Karpas-422 (cell line): ENCODE measurements around the gene HACD4. TPM values are rescaled to one million over a fixed set of nuclear protein-coding genes. Genes with fewer than 3 reads are reported as not detected.

Experiments
- DNase-seq: peaks from one replicate; pipeline ENCODE4 v3.0.0-alpha.2; 2015
- H2AFZ ChIP-seq: fragments of 200-600 bp; sonication (generic); 2 replicates; pipeline ENCODE4 v1.6.1; 2014; ENCODE audit warnings: antibody characterized with exemption, low read length, mixed read lengths
- H3K27ac ChIP-seq: fragments of 200-600 bp; sonication (generic); 2 replicates; pipeline ENCODE4 v1.5.1; 2014; ENCODE audit warnings: mild to moderate bottlenecking, low read length, moderate library complexity
- H3K27me3 ChIP-seq: fragments of 200-600 bp; sonication (generic); 2 replicates; pipeline ENCODE4 v1.6.1; 2014; ENCODE audit warnings: low read length, mixed read lengths
- H3K36me3 ChIP-seq: fragments of 200-600 bp; sonication (generic); 2 replicates; pipeline ENCODE4 v1.6.1; 2014; ENCODE audit warnings: low read length, mixed read lengths; ENCODE audit not compliant: insufficient read depth
- H3K4me1 ChIP-seq: fragments of 200-600 bp; sonication (generic); 2 replicates; pipeline ENCODE4 v1.6.1; 2014; ENCODE audit warnings: mild to moderate bottlenecking, low read length, mixed read lengths
- H3K4me2 ChIP-seq: fragments of 200-600 bp; sonication (generic); 2 replicates; pipeline ENCODE4 v1.6.1; 2014; ENCODE audit warnings: low read length, low read depth, mild to moderate bottlenecking; ENCODE audit not compliant: poor library complexity, severe bottlenecking
- H3K4me3 ChIP-seq: fragments of 200-600 bp; sonication (generic); 2 replicates; pipeline ENCODE4 v1.5.1; 2014; ENCODE audit warnings: mild to moderate bottlenecking, antibody characterized with exemption, low read length, mixed read lengths
- H3K79me2 ChIP-seq: fragments of 200-600 bp; sonication (generic); 2 replicates; pipeline ENCODE4 v1.6.1; 2014; ENCODE audit warnings: mild to moderate bottlenecking, low read length, mixed read lengths
- H3K9ac ChIP-seq: fragments of 200-600 bp; sonication (generic); 2 replicates; pipeline ENCODE4 v1.6.0; 2014; ENCODE audit warnings: low read length
- H3K9me2 ChIP-seq: fragments of 200-600 bp; sonication (generic), shearing (Covaris generic); replicated peaks from 2 replicates; pipeline ENCODE4 v1.6.0; 2014; ENCODE audit warnings: mild to moderate bottlenecking, low read length, moderate library complexity; ENCODE audit not compliant: insufficient read depth
- H3K9me3 ChIP-seq: fragments of 300-700, 200-600 bp; sonication (generic); 2 replicates; pipeline ENCODE4 v1.6.1; 2014; ENCODE audit warnings: low read length, mixed read lengths
- H4K20me1 ChIP-seq: fragments of 200-600 bp; sonication (generic); 2 replicates; pipeline ENCODE4 v1.6.1; 2014; ENCODE audit warnings: mild to moderate bottlenecking, antibody characterized with exemption, low read length, low read depth; ENCODE audit not compliant: insufficient read depth
- total RNA-seq: library from RNA; depleted of rRNA; stranded (reverse); fragments of >200 nt; shearing (Covaris generic); gene quantifications from 2 replicates; pipeline ENCODE4 v1.2.3, GENCODE V29; 2014; ENCODE audit warnings: low replicate concordance

The HACD4 gene
- total RNA-seq, 1 experiment from 2014 or later, result 2.9 TPM

- H3K36me3 ChIP-seq, result no peaks in the 10 kb centered on the region
- no peak overlapping the region for H3K9ac ChIP-seq
- H3K9me2 ChIP-seq, result no peaks in the 10 kb centered on the region
- peak; percentile 44 for DNase-seq
- no peak overlapping the region for H3K27ac ChIP-seq
- H3K4me3 ChIP-seq, result peak overlapping the region; percentile 60; the same call in 1 of the 2 replicates
- peak overlapping the region; percentile 68 for H3K4me2 ChIP-seq
- H3K79me2 ChIP-seq, result no peaks in the 10 kb centered on the region
- H2AFZ ChIP-seq, result peak overlapping the region; percentile 27; the same call in 1 of the 2 replicates
- H3K9me3 ChIP-seq, result no peaks in the 10 kb centered on the region
- H3K4me1 ChIP-seq, result peaks cover 20% of the 10 kb centered on the region
- no peaks in the 10 kb centered on the region for H4K20me1 ChIP-seq
- H3K27me3 ChIP-seq, result no peaks in the 10 kb centered on the region
Measured at GRCh38 chr9:21030389-21031035, 928 bp downstream of the HACD4 start.

- H3K79me2 ChIP-seq, result no peaks in the 10 kb centered on the region
- H3K4me2 ChIP-seq, result no peak overlapping the region
- peaks cover 20% of the 10 kb centered on the region for H3K4me1 ChIP-seq
- H3K36me3 ChIP-seq, result no peaks in the 10 kb centered on the region
- no peaks in the 10 kb centered on the region for H3K9me3 ChIP-seq
- H3K9me2 ChIP-seq, result no peaks in the 10 kb centered on the region
- no peaks in the 10 kb centered on the region for H3K27me3 ChIP-seq
- H3K27ac ChIP-seq, result no peak overlapping the region
- H2AFZ ChIP-seq, result no peak overlapping the region
- H3K4me3 ChIP-seq, result no peak overlapping the region
- no peak overlapping the region for H3K9ac ChIP-seq
- no peaks in the 10 kb centered on the region for H4K20me1 ChIP-seq
- DNase-seq, result no peak
Measured at GRCh38 chr9:21029661-21030060, 1.8 kb downstream of the HACD4 start.

- no peaks in the 10 kb centered on the region for H3K9me2 ChIP-seq
- H3K9ac ChIP-seq, result no peak overlapping the region
- no peak overlapping the region for H3K27ac ChIP-seq
- H3K4me3 ChIP-seq, result no peak overlapping the region
- no peaks in the 10 kb centered on the region for H3K9me3 ChIP-seq
- no peaks in the 10 kb centered on the region for H3K36me3 ChIP-seq
- H2AFZ ChIP-seq, result no peak overlapping the region
- no peaks in the 10 kb centered on the region for H4K20me1 ChIP-seq
- DNase-seq, result no peak
- H3K79me2 ChIP-seq, result no peaks in the 10 kb centered on the region
- H3K4me1 ChIP-seq, result peaks cover 20% of the 10 kb centered on the region
- H3K27me3 ChIP-seq, result no peaks in the 10 kb centered on the region
- no peak overlapping the region for H3K4me2 ChIP-seq
Measured at GRCh38 chr9:21028466-21028865, 3.0 kb downstream of the HACD4 start.

- H3K27ac ChIP-seq, result no peak overlapping the region
- no peak overlapping the region for H2AFZ ChIP-seq
- no peaks in the 10 kb centered on the region for H3K79me2 ChIP-seq
- H3K27me3 ChIP-seq, result no peaks in the 10 kb centered on the region
- H3K9me2 ChIP-seq, result no peaks in the 10 kb centered on the region
- no peaks in the 10 kb centered on the region for H3K36me3 ChIP-seq
- no peak overlapping the region for H3K9ac ChIP-seq
- no peaks in the 10 kb centered on the region for H4K20me1 ChIP-seq
- no peaks in the 10 kb centered on the region for H3K9me3 ChIP-seq
- H3K4me3 ChIP-seq, result no peak overlapping the region
- peaks cover 20% of the 10 kb centered on the region for H3K4me1 ChIP-seq
- no peak overlapping the region for H3K4me2 ChIP-seq
- no peak for DNase-seq
Measured at GRCh38 chr9:21027295-21027694, 4.1 kb downstream of the HACD4 start.

GRCh38 chr9:21023861-21024260, 7.6 kb downstream of the HACD4 start:
- Histone ChIP-seq H3K4me1 (peaks cover 15% of the 10 kb centered on the region), H2AFZ (no peak overlapping the region), H3K9me2 (no peaks in the 10 kb centered on the region), H3K4me2 (no peak overlapping the region), H3K27me3 (no peaks in the 10 kb centered on the region), H3K4me3 (no peak overlapping the region), H3K9ac (no peak overlapping the region), H4K20me1 (no peaks in the 10 kb centered on the region), H3K27ac (no peak overlapping the region), H3K36me3 (no peaks in the 10 kb centered on the region), H3K9me3 (no peaks in the 10 kb centered on the region), H3K79me2 (no peaks in the 10 kb centered on the region)
- no peak for DNase-seq

- Histone ChIP-seq H2AFZ (no peak overlapping the region), H3K79me2 (no peaks in the 10 kb centered on the region), H3K4me2 (no peak overlapping the region), H3K27ac (no peak overlapping the region), H3K9ac (no peak overlapping the region), H3K27me3 (no peaks in the 10 kb centered on the region), H3K9me2 (no peaks in the 10 kb centered on the region), H3K9me3 (no peaks in the 10 kb centered on the region), H3K4me1 (peaks cover 32% of the 10 kb centered on the region), H3K4me3 (no peak overlapping the region), H3K36me3 (no peaks in the 10 kb centered on the region), H4K20me1 (no peaks in the 10 kb centered on the region)
- DNase-seq, result no peak
Measured at GRCh38 chr9:21018177-21018576, 13.3 kb downstream of the HACD4 start.

GRCh38 chr9:21016701-21017491, 14.5 kb downstream of the HACD4 start:
- H3K9me3 ChIP-seq, result no peaks in the 10 kb centered on the region
- H3K36me3 ChIP-seq, result no peaks in the 10 kb centered on the region

GRCh38 chr9:21015995-21016394, 15.4 kb downstream of the HACD4 start:
- Histone ChIP-seq H2AFZ (peak overlapping the region; percentile 80), H3K9ac (peak overlapping the region; percentile 27; the same call in 1 of the 2 replicates), H3K79me2 (no peaks in the 10 kb centered on the region), H3K4me3 (peak overlapping the region; percentile 40; the same call in 1 of the 2 replicates), H4K20me1 (no peaks in the 10 kb centered on the region), H3K36me3 (no peaks in the 10 kb centered on the region), H3K4me1 (peaks cover 32% of the 10 kb centered on the region), H3K27ac (no peak overlapping the region), H3K9me2 (no peaks in the 10 kb centered on the region), H3K4me2 (peak overlapping the region; percentile 58), H3K27me3 (no peaks in the 10 kb centered on the region), H3K9me3 (no peaks in the 10 kb centered on the region)
- DNase-seq, result peak; percentile 46

More at GRCh38 chr9:21016701-21017491, 14.5 kb downstream of the HACD4 start:
- Histone ChIP-seq H3K27ac (no peak overlapping the region), H3K4me3 (no peak overlapping the region), H3K4me1 (peaks cover 32% of the 10 kb centered on the region), H2AFZ (no peak overlapping the region), H3K4me2 (peak overlapping the region; percentile 58), H3K9ac (no peak overlapping the region), H3K27me3 (no peaks in the 10 kb centered on the region), H4K20me1 (no peaks in the 10 kb centered on the region), H3K9me2 (no peaks in the 10 kb centered on the region), H3K79me2 (no peaks in the 10 kb centered on the region)
- DNase-seq, result no peak
